ENCODE results near the gene SLC39A11.
"Not testable (repeated sequence)": the region's sequence is repeated elsewhere in the genome, so short reads cannot be mapped to it uniquely, and the experiment has no call there.

SLC39A11 gene

DNA sequence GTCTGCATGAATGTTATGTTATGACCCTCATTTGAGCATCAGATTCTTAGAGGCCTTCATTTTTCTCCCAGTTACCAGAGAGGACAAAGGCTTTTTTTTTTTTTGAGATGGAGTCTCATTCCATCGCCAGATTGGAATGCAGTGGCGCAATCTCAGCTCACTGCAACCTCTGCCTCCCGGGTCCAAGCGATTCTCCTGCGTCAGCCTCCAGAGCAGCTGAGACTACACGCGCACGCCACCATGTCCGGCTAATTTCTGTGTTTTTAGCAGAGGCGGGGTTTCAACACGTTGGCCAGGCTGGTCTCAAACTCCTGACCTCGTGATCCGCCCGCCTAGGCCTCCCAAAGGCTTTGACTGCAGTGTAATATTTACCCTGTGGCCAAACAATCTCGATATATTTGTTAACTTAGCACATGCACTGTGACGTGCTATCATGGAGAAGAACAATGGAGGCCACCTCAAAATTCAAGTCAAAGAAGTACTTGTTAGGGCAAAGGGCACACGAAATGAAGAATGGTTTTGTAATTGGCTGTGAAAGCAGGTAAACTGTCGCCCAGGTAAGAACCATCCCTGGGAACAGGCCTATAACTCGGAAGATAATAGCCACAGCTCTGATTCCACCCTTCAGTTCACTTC lies 303.4 kb downstream of the SLC39A11 start:
- POLR2A ChIA-PET = interaction anchor here (0.6 kb wide), 1 partner anchor 9 kb away, joined by 3 read pairs; no protein-coding TSS in a partner anchor
- no peak for DNase-seq (ENCODE audit: low read depth, low spot score)

DNA sequence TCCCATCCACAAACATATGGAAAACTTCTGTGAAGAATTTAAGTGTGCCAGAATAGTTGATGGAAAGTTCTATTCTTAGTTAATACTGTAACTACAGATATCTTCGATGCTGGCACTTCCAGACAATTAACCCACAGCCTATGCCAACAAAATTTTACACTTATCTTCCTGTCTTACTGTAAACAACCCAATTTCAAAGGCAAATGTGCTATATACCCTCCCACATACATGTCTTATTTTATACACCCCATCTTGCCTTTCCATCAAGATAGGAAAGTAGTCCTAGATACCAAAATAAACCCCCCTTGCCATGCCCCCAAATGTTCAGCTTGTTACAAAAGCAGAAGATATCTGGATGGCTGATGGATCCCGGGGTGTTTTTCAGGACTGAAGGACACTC lies 306.3 kb downstream of the SLC39A11 start:
- H3K4me3 ChIP-seq (ENCODE audit: low read depth, low read length) = no peak overlapping the region
- ChIA-PET POLR2A (no interaction called here), CTCF (no interaction called here)
- TF ChIP-seq, protein P1, sequence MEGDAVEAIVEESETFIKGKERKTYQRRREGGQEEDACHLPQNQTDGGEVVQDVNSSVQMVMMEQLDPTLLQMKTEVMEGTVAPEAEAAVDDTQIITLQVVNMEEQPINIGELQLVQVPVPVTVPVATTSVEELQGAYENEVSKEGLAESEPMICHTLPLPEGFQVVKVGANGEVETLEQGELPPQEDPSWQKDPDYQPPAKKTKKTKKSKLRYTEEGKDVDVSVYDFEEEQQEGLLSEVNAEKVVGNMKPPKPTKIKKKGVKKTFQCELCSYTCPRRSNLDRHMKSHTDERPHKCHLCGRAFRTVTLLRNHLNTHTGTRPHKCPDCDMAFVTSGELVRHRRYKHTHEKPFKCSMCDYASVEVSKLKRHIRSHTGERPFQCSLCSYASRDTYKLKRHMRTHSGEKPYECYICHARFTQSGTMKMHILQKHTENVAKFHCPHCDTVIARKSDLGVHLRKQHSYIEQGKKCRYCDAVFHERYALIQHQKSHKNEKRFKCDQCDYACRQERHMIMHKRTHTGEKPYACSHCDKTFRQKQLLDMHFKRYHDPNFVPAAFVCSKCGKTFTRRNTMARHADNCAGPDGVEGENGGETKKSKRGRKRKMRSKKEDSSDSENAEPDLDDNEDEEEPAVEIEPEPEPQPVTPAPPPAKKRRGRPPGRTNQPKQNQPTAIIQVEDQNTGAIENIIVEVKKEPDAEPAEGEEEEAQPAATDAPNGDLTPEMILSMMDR (IDR thresholded peaks at IDR 0.05; ENCODE audit: insufficient read depth, low read length, missing control alignments) = no peak
- no peak for DNase-seq (ENCODE audit: low read depth, low spot score)

More for the DNA sequence above, 303.4 kb downstream of the SLC39A11 start:
- H3K4me3 ChIP-seq (ENCODE audit: low read depth, low read length) = no peak overlapping the region
- TF ChIP-seq, protein P1 (IDR thresholded peaks at IDR 0.05; ENCODE audit: insufficient read depth, low read length, missing control alignments) = no peak
- CTCF ChIA-PET = interaction anchor here (0.6 kb wide), 1 partner anchor 67 kb away, joined by 4 read pairs; no protein-coding TSS in a partner anchor

DNA sequence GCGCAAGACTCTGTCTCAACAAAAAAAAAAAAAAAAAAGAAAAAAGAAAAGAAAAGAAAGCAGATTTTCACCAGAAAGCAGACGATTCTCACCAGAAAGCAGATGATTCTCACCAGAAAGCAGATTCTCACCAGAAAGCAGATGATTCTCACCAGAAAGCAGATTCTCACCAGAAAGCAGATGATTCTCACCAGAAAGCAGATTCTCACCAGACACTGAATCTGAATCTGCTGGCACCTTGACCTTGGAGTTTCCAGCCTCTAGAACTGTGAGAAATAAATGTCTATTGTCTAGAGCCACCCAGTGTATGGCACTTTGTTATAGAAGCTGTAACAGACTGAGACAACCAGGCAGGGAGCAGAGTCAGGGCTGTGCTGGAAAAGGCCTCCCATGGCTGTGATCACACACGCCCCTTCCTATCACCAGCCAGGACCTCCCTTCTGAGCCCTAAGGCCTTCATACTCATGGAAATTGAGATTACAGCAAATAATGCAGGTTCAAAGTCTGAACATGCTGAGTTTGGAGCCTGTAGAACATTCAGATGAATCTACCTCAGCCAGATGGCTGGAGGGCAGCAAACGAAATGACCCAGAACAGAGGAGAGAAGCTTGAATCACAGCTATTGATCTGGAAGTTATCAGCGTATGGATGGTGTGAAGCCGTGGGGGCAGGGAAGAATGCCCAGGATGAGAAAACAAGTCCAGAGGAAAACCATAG lies 309.3 kb downstream of the SLC39A11 start:
- ChIA-PET POLR2A (no interaction called here), CTCF (no interaction called here)

DNA sequence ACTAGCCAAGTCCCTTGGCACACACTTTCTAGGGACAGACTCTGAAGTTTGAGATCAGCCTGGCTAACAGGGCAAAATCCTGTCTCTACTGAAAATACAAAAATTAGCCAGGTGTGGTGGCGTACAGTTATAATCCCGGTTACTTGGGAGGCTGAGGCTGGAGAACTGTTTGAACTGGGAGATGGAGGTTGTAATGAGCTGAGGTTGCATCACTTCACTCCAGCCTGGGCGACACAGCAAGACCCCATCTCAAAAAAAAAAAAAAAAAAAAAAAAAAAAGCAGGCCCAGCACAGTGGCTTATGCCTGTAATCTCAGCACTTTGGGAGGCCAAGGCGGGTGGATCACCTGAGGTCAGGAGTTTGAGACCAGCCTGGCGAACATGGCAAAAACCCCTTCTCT lies 310.1 kb downstream of the SLC39A11 start:
- POLR2A ChIA-PET; CTCF ChIA-PET; H3K4me3 ChIP-seq (ENCODE audit: low read depth, low read length); DNase-seq (ENCODE audit: low read depth, low spot score): not testable (repeated sequence)

More for the DNA sequence above, 309.3 kb downstream of the SLC39A11 start:
- DNase-seq (ENCODE audit: low read depth, low spot score) = no peak
- H3K4me3 ChIP-seq (ENCODE audit: low read depth, low read length) = no peak overlapping the region
- TF ChIP-seq, protein P1 (IDR thresholded peaks at IDR 0.05; ENCODE audit: insufficient read depth, low read length, missing control alignments) = no peak

DNA sequence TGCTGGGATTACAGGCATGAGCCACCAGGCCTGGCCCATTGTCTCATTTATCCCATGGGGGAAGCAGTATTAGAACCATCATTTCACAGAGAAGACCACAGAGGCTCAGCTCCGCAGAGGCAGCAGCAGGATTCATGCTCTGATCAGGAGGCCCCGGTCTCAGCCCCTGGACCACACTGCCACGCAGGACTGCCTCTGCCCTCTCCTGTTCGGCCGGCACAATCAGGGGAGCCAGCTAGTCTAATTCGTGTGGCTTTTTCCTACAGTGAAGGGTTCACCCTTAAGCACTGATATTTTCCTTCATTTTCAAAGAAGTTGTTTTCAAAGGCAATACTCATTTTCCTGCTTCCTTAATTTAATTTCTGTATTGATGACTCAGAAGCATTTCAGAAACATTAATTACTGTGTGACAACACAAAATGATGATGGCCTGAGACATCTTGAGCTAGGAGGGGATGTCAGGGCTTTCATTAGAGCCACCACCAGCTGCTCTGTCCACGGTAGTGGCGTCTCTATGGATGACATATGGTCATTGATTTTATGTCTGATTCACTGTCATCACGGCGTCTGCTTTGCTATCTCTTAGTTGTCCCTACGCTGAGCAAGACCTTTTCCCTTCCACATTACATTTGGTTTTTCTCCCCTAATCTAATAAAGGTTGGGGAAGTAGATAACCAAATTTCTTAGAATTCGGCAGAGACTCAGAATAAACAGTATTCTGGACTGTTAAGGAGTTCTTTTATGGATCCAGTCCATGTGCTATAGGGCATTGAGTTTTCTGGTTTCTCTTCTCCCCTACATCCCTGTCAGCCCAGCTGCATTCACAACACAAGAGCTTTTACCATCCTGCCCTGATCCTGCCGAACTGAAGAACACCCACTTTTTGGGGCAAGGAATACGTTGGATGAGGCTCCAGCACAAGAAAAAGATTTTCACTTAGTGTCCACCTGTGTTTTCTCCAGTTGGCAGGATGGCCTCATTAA lies 314.0 kb downstream of the SLC39A11 start:
- POLR2A ChIA-PET = no interaction called here
- H3K4me3 ChIP-seq (ENCODE audit: low read depth, low read length) = no peak overlapping the region
- TF ChIP-seq, protein P1 (IDR thresholded peaks at IDR 0.05; ENCODE audit: insufficient read depth, low read length, missing control alignments) = no peak
- no peak for DNase-seq (ENCODE audit: low read depth, low spot score)
- CTCF ChIA-PET = no interaction called here

DNA sequence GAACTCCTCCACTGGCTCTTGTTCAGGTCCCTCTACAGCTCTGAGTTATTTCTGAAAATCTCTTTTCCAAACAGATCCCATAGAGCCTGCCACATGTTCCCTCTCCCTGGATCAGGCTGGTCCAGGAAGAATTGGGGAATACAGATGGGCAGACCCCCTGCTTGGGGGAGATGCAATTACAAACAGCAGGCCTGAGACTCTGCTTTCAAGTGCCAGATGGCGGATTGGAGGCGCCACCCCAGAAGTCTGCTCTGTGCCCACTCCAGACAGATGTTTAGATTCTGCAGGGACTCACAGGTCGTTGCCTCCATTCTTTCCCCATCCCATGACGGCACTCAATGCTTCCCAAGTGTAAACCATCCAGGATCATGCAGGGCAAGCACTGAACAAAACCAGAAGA lies 316.6 kb downstream of the SLC39A11 start:
- ChIA-PET CTCF (interaction anchor here (0.6 kb wide), 1 partner anchor 565 kb away, joined by 4 read pairs; no protein-coding TSS in a partner anchor), POLR2A (no interaction called here)
- no peak overlapping the region for H3K4me3 ChIP-seq (ENCODE audit: low read depth, low read length)
- TF ChIP-seq, protein P1 (IDR thresholded peaks at IDR 0.05; ENCODE audit: insufficient read depth, low read length, missing control alignments) = no peak
- DNase-seq (ENCODE audit: low read depth, low spot score) = no peak

All from AG04449 (cell line).